ENCODE results near the gene MRNIP. TPM values are rescaled to one million over a fixed set of nuclear protein-coding genes. Genes with fewer than 3 reads are reported as not detected.

The MRNIP gene
- total and polyA plus RNA-seq, 2 of the 8 experiments (the other 6 are each of a cell fraction or from before 2014, with no cell fraction given) = 29.6 TPM

DNA sequence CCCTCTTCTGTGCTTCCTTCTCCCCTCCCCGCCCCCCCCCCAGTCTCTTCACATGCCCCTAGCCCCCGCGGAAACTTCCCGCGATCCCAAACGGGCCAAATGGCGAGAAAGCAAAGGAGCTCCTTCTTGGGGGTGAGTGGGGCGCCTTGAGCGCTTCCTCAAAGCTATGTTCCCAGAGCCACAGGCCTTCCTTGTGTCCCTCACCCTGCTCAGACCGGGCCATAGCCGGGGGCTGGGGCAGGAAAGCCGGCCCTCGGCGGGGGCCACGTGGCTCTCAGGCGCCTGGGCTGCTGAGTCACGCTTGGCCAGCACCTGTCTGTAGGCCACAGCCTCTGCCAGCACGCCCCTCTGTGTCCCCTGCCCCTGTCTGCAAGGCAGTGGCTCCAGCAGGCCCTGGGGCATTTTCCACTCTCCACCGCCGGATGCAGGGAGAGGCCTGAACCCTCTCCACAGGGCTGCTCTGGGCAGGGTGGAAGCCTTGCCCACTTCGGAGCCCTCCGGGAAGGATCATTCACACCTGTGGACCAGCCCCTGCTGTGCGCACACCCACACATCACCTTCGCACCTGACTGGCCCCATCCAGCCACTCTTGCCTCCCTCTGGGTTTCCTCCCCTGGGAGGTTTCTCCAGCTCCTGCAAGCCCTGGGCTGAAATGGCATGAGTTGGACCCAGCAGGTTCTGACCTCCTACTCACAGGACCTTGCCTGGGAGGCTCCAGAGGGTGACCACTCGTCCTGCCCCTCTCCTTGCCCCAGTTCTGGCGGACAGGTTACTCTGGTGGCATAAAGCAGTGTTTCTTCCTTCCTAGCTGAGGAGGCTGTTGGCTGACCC is 39.1 kb downstream of the MRNIP start (continued):
- TF ChIP-seq ZNF274 (IDR thresholded peaks at IDR 0.05; ENCODE audit: borderline replicate concordance, extremely low read depth, low read length) (no peak), HDAC2 (IDR thresholded peaks at IDR 0.05; ENCODE audit: borderline replicate concordance in 1 of 2, low read depth in 2 of 2, low read length in 2 of 2) (no peak), BACH1 (IDR thresholded peaks at IDR 0.05; ENCODE audit: low read length) (peak; percentile 98), SP1 (IDR thresholded peaks at IDR 0.05; ENCODE audit: low read depth, low read length) (no peak), KDM4A (IDR thresholded peaks at IDR 0.05; ENCODE audit: low read depth, low read length, severe bottlenecking) (no peak), CBX8 (IDR thresholded peaks at IDR 0.05; ENCODE audit: borderline replicate concordance, low read depth, low read length) (no peak), SP4 (IDR thresholded peaks at IDR 0.05; ENCODE audit: low read length) (no peak), PHF8 (conservative IDR thresholded peaks at IDR 0.05; ENCODE audit: low read depth, low read length) (no peak)
- TF ChIP-seq, protein P1, sequence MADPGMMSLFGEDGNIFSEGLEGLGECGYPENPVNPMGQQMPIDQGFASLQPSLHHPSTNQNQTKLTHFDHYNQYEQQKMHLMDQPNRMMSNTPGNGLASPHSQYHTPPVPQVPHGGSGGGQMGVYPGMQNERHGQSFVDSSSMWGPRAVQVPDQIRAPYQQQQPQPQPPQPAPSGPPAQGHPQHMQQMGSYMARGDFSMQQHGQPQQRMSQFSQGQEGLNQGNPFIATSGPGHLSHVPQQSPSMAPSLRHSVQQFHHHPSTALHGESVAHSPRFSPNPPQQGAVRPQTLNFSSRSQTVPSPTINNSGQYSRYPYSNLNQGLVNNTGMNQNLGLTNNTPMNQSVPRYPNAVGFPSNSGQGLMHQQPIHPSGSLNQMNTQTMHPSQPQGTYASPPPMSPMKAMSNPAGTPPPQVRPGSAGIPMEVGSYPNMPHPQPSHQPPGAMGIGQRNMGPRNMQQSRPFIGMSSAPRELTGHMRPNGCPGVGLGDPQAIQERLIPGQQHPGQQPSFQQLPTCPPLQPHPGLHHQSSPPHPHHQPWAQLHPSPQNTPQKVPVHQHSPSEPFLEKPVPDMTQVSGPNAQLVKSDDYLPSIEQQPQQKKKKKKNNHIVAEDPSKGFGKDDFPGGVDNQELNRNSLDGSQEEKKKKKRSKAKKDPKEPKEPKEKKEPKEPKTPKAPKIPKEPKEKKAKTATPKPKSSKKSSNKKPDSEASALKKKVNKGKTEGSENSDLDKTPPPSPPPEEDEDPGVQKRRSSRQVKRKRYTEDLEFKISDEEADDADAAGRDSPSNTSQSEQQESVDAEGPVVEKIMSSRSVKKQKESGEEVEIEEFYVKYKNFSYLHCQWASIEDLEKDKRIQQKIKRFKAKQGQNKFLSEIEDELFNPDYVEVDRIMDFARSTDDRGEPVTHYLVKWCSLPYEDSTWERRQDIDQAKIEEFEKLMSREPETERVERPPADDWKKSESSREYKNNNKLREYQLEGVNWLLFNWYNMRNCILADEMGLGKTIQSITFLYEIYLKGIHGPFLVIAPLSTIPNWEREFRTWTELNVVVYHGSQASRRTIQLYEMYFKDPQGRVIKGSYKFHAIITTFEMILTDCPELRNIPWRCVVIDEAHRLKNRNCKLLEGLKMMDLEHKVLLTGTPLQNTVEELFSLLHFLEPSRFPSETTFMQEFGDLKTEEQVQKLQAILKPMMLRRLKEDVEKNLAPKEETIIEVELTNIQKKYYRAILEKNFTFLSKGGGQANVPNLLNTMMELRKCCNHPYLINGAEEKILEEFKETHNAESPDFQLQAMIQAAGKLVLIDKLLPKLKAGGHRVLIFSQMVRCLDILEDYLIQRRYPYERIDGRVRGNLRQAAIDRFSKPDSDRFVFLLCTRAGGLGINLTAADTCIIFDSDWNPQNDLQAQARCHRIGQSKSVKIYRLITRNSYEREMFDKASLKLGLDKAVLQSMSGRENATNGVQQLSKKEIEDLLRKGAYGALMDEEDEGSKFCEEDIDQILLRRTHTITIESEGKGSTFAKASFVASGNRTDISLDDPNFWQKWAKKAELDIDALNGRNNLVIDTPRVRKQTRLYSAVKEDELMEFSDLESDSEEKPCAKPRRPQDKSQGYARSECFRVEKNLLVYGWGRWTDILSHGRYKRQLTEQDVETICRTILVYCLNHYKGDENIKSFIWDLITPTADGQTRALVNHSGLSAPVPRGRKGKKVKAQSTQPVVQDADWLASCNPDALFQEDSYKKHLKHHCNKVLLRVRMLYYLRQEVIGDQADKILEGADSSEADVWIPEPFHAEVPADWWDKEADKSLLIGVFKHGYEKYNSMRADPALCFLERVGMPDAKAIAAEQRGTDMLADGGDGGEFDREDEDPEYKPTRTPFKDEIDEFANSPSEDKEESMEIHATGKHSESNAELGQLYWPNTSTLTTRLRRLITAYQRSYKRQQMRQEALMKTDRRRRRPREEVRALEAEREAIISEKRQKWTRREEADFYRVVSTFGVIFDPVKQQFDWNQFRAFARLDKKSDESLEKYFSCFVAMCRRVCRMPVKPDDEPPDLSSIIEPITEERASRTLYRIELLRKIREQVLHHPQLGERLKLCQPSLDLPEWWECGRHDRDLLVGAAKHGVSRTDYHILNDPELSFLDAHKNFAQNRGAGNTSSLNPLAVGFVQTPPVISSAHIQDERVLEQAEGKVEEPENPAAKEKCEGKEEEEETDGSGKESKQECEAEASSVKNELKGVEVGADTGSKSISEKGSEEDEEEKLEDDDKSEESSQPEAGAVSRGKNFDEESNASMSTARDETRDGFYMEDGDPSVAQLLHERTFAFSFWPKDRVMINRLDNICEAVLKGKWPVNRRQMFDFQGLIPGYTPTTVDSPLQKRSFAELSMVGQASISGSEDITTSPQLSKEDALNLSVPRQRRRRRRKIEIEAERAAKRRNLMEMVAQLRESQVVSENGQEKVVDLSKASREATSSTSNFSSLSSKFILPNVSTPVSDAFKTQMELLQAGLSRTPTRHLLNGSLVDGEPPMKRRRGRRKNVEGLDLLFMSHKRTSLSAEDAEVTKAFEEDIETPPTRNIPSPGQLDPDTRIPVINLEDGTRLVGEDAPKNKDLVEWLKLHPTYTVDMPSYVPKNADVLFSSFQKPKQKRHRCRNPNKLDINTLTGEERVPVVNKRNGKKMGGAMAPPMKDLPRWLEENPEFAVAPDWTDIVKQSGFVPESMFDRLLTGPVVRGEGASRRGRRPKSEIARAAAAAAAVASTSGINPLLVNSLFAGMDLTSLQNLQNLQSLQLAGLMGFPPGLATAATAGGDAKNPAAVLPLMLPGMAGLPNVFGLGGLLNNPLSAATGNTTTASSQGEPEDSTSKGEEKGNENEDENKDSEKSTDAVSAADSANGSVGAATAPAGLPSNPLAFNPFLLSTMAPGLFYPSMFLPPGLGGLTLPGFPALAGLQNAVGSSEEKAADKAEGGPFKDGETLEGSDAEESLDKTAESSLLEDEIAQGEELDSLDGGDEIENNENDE (IDR thresholded peaks at IDR 0.05; ENCODE audit: insufficient replicate concordance, low read length) = no peak

Data from H1 (cell line).